ENCODE data around the gene TIAL1.
"Not testable (repeated sequence)": the region's sequence is repeated elsewhere in the genome, so short reads cannot be mapped to it uniquely, and the experiment has no call there.

Gene TIAL1

GRCh38 chr10:119613741-119614140 is 17.0 kb upstream of the TIAL1 start:
- DNase-seq = no peak

DNA sequence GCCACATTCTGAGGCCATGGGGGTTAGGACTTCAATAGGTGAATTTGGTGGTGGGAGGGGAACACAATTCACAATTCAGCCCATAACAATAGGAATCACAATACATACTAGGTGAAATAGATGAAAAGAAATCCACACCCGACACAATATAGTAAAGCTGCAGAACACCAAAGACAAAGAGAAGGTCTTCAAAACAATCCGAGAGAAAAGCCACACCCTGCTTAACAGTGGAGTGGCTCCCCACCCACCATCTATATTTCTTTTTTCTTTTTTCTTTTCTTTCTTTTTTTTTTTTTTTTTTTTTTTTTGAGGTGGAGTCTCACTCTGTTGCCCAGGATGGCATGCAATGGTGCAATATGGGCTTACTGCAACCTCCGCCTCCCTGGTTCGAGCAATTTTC is 14.7 kb upstream of the TIAL1 start:
- DNase-seq = no peak

- no peak for DNase-seq
Measured at GRCh38 chr10:119609516-119609915, 12.8 kb upstream of the TIAL1 start.

GRCh38 chr10:119608316-119609155 is 11.8 kb upstream of the TIAL1 start:
- DNase-seq = no peak

- no peak for DNase-seq
Measured at GRCh38 chr10:119604468-119604867, 7.7 kb upstream of the TIAL1 start.

- no peak for DNase-seq
Measured at GRCh38 chr10:119602241-119603095, 5.7 kb upstream of the TIAL1 start.

DNA sequence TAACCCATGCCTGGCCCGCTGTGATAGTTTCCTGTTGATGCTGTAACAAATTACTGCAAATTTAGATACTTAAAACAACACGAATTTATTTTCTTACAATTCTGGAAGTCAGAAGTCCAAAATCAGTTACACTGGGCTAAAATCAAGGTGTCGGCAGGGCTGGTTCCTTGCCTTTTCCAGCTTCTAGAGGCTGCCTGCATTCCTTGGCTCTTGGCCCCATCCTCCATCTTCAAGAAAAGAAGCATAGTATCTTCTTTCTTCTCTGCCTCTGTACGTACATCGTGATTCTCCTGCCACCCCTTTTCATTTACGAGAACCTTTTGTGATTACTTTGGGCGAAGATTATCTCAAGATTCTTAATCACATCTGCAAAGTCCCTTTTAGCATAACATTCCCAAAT is 1.6 kb upstream of the TIAL1 start:
- DNase-seq = no peak

DNA sequence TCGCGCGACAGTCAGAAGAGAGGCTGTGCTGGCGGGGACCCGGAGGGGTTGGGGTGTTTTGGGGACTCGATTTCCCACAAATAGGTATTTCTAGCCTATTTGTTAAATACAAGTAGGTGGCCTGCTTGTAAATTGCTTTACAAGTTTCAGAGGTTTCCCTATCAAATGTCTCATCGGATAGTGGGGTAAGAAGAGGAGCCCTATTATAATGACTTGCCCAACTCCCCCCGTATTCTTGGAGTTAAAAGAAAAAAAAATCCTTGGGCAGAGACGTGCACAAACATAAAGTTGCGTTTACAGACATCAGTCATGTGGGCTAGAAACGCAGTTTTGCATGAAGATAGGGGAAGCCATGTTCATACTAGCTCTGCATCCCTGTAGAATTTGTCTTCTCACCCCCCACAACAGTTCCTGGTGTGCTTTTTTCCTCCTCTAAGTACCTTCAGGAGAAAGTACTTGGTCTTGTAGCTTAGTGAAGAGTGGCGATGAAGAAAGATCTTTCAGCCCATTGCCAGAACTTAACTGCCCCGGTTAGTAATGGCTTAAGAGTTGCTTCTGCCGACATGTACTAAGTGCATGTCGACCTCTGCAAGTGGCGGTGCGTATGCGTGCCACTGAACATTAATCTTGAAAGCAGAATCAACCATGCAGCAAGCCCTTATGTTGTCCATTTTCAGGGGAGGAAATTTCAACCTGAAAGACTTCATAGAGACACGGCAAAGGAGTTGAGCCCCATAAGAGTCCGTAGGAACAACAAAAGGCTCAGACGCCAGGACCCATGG is 832 bp upstream of the TIAL1 start:
- DNase-seq = no peak

- DNase-seq = peak; percentile 66
Measured at GRCh38 chr10:119595676-119596515, 868 bp downstream of the TIAL1 start.

DNA sequence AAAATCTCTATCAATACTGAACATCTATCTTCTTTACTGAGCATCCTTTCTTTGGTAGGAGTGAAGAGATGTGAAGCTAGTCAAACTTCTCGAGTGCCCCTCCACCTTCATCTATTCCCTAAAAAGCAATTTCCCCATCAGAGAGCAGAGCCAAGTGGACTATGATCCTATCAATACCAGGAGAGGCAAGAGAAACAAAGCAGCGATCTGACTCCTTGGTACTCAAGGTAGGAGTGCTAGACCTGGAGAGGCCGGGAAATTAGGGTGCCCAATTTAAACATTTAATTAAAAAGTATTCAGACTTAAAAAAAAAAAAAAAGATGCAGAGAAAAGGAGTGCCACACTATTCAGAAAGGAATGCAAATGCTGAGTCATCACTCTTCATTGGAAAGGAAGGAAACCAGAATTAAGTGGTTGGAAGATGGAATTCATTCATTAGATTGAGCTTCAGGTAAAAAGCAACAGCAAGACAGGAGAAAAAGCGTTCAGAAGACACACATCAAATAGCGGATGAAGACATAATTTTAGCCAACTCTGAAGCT is 1.6 kb downstream of the TIAL1 start:
- no peak for DNase-seq

- DNase-seq = no peak
Measured at GRCh38 chr10:119588071-119588470, 8.7 kb downstream of the TIAL1 start.

- DNase-seq = no peak
Measured at GRCh38 chr10:119578355-119578754, 18.4 kb downstream of the TIAL1 start.

GRCh38 chr10:119575991-119576390 is 20.8 kb downstream of the TIAL1 start:
- DNase-seq = no peak

DNA sequence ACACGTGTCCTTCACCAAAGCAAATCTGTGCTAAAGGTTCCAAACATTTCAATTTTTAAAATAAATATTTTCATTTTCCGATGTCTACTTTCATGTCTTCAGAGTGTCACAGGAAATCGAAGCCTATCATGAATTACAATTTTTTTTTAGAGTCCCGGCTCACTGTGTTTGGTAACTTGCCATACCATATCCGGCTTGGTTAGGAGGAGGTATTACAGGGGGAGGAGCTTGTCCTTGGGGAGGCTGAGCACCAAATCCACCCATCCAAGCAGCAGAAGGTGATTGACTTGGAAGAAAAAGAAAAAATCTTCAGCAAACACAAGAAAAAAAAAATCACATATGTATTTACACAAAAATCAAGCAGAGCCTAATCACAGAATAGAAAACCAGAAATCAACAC is 21.3 kb downstream of the TIAL1 start:
- DNase-seq = no peak

DNA sequence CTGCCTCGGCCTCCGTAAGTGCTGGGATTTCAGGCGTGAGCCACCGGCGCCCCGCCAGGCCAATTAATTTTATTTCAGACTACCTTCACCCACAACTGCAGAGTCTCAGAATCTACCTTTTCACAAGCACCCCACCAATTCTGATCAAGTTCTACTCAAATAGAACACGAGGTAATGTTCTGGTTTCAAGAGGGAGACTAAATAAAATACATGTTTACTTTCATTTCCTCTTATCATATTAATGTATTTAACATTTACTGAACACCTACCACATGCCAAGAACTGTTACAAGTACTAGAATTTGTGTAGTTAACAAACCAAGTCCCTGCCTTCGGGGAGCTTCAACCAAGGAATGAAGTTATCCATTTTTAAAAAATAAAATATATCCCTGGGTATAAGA is 28.8 kb downstream of the TIAL1 start:
- no peak for DNase-seq

DNA sequence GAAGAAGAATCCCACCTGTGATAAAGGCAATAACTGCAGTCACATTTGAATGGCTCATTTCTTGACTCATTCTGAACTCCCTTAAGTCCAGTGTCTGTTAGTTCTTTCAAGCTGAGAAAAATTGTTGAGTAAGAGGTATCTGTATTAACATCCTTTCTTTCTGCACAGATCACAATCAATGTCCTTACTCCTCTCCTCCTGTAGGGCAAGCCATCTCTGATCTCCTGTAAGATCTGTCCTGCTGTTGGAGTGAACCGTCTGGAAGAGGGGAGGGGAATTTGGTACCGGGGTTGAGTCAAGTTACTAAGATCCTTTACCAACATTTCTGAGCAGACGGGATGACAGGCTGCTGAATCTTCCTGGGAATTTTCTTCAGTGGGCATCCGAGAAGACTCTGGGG is 34.7 kb downstream of the TIAL1 start:
- no peak for DNase-seq

DNA sequence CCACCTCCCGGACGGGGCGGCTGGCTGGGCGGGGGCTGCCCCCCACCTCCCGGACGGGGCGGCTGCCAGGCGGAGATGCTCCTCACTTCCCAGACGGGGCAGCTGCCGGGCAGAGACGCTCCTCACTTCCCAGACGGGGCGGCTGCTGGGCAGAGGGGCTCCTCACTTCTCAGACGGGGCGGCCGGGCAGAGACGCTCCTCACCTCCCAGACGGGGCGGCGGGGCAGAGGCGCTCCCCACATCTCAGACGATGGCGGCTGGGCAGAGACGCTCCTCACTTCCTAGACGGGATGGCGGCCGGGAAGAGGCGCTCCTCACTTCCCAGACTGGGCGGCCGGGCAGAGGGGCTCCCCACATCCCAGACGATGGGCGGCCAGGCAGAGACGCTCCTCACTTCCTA is 37.3 kb downstream of the TIAL1 start:
- DNase-seq = not testable (repeated sequence)

DNA sequence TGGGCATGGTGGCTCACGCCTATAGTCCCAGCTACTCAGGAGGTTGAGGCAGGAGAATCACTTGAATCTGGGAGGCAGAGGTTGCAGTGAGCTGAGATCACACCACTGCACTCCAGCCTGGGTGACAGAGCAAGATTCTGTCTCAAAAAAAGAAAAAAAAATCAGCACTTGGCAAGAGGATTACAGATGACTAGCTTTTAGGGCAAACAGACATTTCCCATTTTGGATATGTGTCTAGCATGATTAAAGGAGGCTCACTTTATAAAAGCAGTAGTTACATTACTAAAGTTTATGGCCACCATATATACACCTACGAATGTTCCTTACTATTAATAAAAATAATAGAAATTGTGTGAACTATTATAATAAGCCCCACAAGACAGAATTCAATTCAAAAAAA is 40.7 kb downstream of the TIAL1 start:
- not testable (repeated sequence) for DNase-seq

GRCh38 chr10:119555178-119555784 is 41.5 kb downstream of the TIAL1 start:
- no peak for DNase-seq

DNA sequence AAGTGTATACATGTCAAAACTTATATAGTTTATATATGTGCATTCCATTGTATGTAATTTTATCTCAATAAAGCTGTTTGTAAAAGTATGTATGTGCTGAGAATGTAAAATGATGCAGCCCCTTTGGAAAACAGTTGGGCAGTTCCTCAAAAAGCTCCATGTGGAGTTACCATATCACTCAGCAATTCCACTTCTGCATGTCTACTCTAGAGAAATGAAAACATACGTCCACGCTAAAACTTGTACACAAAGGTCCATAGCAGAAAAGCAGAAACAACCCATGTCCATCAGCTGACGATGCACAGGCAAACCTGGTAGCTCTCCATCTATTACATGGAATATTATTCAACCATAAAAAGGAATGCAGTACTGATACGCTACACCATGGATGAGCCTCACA is 45.9 kb downstream of the TIAL1 start:
- no peak for DNase-seq

- DNase-seq = no peak
Measured at GRCh38 chr10:119549247-119549999, 47.3 kb downstream of the TIAL1 start.

Data from left hindlimb (tissue), 1 donor.